Measurements from ENCODE around the gene RHBDL1. TPM values are rescaled to one million over a fixed set of nuclear protein-coding genes. Genes with fewer than 3 reads are reported as not detected.

The RHBDL1 gene
- total RNA-seq, 1 donor from 2014 or later: 1.1 TPM

DNA sequence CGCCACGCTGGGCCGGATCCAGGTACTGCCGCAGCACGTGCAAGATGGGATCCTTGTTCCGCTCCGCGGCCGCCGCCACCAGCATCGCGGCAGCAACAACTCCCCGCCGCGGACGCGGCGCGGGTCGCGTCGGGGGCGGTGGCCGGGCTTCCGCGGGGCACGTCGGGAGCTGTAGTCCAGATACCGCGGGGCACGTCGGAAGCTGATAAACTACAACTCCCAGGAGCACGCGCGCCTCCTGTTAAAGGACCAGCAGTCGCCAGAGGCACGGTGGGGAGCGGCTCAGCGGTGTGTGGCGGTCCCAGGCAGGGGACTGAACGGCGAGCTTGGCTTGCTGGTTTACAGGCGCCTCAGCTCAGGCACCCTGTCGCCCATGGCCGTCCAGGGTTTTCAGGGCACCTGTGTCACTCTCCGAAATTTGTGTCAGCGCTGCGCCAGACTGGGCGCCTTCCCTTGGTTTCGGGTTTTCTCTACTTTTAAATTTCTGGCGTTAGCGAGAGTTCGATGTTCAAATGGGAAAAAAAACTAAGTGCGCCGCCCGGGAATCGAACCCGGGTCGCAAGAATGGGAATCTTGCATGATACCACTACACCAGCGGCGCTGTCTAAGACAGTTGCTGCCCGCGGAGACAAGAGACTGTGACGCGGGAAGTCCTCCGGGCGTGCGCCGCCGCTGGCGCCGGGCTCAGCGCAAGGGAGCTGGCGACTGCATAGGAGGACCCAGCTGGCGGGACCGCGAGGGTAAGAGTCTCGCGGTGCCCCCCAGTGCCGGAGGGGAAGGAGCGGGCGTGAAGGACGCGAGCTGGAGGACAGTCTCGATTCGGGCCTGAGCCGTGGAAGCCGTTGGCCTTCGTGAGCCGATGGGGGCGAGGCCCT lies 39.0 kb upstream of the RHBDL1 start, which contains the start of gene METTL26:
METTL26 (minus strand) TSS at position 100 of the 875 bp plus-strand sequence; CDS start at position 85, 15 bp downstream.
- DNase-seq (ENCODE audit: low spot score) (peak; percentile 96), ATAC-seq (peak; percentile 82)

GRCh38 chr16:637081-638018 lies 38.1 kb upstream of the RHBDL1 start:
- ATAC-seq: peak; percentile 75
- no peak for DNase-seq (ENCODE audit: low spot score)

- ATAC-seq: no peak
Observed at GRCh38 chr16:638034-638543, 37.4 kb upstream of the RHBDL1 start.

GRCh38 chr16:638836-639235 lies 36.6 kb upstream of the RHBDL1 start:
- DNase-seq (ENCODE audit: low spot score) (no peak), ATAC-seq (no peak)

More at GRCh38 chr16:638034-638543, 37.4 kb upstream of the RHBDL1 start:
- no peak for DNase-seq (ENCODE audit: low spot score)

- ATAC-seq (no peak), DNase-seq (ENCODE audit: low spot score) (no peak)
Observed at GRCh38 chr16:640614-641013, 34.9 kb upstream of the RHBDL1 start.

- peak; percentile 64 for ATAC-seq
- peak; percentile 95 for DNase-seq (ENCODE audit: low spot score)
Observed at GRCh38 chr16:641326-642188, 33.9 kb upstream of the RHBDL1 start, which contains the start of gene MCRIP2. Gene MCRIP2 (plus strand): TSS chr16:641828. CDS start chr16:641992, 164 bp downstream.

- DNase-seq (ENCODE audit: low spot score) (peak; percentile 86), ATAC-seq (peak; percentile 54)
Observed at GRCh38 chr16:642189-643049, 33.1 kb upstream of the RHBDL1 start.

- no peak for ATAC-seq
Observed at GRCh38 chr16:643050-643368, 32.5 kb upstream of the RHBDL1 start.

GRCh38 chr16:644556-644955 lies 30.9 kb upstream of the RHBDL1 start:
- ATAC-seq (no peak), DNase-seq (ENCODE audit: low spot score) (no peak)

More at GRCh38 chr16:643050-643368, 32.5 kb upstream of the RHBDL1 start:
- DNase-seq (ENCODE audit: low spot score): no peak

GRCh38 chr16:645852-646678 lies 29.4 kb upstream of the RHBDL1 start:
- ATAC-seq (peak; percentile 16), DNase-seq (ENCODE audit: low spot score) (peak; percentile 93)

DNA sequence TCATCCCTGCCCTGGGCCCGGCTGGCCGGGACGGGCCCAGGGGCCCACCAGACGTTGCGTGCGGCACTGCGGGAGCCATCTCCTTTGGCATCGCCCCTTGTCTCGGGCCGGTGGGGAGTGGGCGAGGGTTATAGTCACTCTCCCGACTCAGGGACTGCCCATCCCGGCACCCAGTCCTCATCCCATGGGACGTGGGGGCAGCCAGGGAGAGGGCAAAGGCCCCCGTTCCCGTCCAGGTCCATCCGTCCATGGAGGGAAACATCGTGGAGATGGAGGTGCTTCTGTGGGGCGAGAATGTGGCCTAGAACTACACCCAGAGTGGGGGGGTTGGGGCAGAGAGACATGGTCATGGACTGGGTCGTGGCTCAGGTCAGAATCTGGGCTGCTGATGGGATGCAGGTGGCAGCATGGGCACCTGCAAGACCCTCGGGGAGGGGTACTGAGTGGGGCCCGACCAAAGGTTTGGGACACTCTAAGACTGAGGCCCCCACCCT lies 28.7 kb upstream of the RHBDL1 start:
- DNase-seq (ENCODE audit: low spot score) (no peak), ATAC-seq (no peak)

GRCh38 chr16:647173-647902 lies 28.1 kb upstream of the RHBDL1 start:
- DNase-seq (ENCODE audit: low spot score) (peak; percentile 89), ATAC-seq (peak; percentile 40)

DNA sequence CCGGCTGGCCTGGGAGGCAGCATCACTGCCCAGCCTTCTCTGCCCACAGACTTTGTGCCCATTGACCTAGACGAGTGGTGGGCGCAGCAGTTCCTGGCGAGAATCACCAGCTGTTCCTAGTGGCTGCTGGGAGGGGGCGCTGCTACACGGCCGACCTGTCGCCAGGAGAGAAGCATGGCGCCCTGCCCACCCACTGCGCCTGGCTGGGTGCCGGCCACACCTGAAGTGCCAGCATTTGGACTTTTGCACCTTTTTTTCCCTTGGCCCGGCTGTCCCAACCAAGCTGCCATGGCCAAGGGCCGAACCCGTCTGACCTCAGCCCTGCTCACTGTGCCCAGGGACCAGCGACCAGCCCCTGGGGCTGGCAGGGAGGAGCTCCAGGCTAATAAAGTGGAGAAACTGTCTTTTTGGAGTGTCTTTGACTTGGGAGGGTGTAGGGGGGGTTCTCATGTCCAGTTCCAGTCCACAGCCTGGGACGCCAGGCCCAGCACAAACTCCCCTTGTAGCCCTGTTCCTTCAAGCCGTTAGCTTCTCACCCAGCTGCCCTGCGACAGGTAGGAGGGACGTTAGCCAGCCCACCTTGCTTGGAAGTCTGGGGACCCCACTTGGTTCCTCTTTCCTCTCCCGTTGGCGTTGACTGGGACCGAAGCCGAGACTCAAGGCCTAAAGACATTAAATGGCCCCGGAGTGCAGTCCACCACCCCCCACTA lies 27.2 kb upstream of the RHBDL1 start:
- peak; percentile 96 for DNase-seq (ENCODE audit: low spot score)

DNA sequence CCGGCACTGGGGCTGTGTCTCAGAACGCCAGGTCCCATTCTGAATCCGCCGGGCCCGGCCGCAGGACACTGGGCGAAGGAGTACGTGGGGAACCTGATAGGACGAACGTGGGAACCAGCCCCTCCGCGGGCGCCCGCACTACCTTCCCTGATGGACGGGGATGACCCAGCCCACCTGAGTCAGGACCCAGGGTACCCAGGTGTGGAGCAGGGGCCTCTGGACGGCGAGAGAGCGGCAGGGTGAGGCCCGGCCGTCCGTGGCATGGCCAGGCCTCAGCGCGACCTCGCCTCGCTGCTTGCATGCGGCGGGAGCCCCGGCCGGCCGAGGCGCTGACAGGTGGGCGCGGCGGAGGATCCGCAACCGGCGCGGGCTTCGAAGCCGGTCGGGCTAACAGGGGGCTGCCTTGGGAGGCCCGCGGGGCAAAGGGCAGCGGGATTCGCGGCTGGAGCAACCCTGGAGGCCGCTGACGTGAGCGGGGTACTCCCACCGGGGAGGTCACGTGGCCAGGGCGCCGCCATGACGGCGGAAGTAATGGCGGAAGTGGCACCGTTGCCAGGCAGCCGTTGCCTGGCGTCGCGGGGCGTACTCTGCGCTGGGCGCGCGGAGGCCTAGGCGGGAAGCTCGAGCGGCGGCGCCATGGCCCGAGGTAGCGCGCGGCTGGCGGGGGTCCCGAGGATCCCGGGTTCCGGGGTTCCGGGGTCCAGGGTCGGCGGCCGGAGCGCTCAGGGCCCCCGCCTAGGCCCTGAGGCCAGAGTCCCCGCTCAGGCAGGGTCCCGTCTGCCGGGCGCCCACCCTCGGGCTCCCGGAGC lies 26.5 kb upstream of the RHBDL1 start, which contains the start of gene WDR90:
WDR90 (plus strand) TSS at position 585 of the 809 bp plus-strand sequence; CDS start at position 637, 52 bp downstream.
- ATAC-seq (peak; percentile 56), DNase-seq (ENCODE audit: low spot score) (peak; percentile 97)

More for the DNA sequence above, 27.2 kb upstream of the RHBDL1 start:
- ATAC-seq: peak; percentile 60

- DNase-seq (ENCODE audit: low spot score) (no peak), ATAC-seq (no peak)
Observed at GRCh38 chr16:649631-650030, 25.8 kb upstream of the RHBDL1 start.

- DNase-seq (ENCODE audit: low spot score): no peak
Observed at GRCh38 chr16:651844-652243, 23.6 kb upstream of the RHBDL1 start.

More at GRCh38 chr16:651844-652243, 23.6 kb upstream of the RHBDL1 start:
- ATAC-seq: no peak
